OCI-LY7 (cell line): ENCODE results near the gene NRG2.

Experiments used
- EZH2phosphoT487 ChIP-seq: fragments of 200-600 bp; sonication (generic); IDR thresholded peaks from 2 replicates; pipeline ENCODE4 v1.6.1; 2018; ENCODE audit warnings: low read depth, borderline replicate concordance, mild to moderate bottlenecking, mixed run types, antibody characterized with exemption, low read length, moderate library complexity, mixed read lengths
- TF ChIP-seq, protein P1 (sequence below): fragments of 200-600 bp; sonication (generic); conservative IDR thresholded peaks from 2 replicates; pipeline ENCODE4 v1.5.1; 2014; ENCODE audit warnings: mild to moderate bottlenecking, antibody characterized with exemption, low read length, moderate library complexity, mixed read lengths

DNA sequence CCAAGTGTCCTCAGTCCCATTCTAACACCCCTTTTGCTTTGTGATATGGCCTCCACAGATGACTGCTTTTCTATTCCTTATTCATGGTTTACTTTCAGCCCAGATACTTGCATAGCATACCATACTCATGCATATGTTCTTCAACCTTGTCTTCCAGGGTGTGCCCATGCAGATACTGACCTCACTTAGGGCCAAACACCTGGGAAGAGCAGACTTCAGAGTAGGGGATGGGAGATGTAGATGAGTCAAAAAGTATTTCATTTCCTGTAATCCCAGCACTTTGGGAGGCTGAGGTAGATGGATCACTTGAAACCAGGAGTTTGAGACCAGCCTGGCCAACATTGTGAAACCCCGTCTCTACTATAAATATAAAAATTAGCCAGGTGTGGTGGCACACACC lies 58.3 kb downstream of the NRG2 start:
- TF ChIP-seq, protein P1, sequence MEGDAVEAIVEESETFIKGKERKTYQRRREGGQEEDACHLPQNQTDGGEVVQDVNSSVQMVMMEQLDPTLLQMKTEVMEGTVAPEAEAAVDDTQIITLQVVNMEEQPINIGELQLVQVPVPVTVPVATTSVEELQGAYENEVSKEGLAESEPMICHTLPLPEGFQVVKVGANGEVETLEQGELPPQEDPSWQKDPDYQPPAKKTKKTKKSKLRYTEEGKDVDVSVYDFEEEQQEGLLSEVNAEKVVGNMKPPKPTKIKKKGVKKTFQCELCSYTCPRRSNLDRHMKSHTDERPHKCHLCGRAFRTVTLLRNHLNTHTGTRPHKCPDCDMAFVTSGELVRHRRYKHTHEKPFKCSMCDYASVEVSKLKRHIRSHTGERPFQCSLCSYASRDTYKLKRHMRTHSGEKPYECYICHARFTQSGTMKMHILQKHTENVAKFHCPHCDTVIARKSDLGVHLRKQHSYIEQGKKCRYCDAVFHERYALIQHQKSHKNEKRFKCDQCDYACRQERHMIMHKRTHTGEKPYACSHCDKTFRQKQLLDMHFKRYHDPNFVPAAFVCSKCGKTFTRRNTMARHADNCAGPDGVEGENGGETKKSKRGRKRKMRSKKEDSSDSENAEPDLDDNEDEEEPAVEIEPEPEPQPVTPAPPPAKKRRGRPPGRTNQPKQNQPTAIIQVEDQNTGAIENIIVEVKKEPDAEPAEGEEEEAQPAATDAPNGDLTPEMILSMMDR, result no peak
- no peak for TF ChIP-seq EZH2phosphoT487
